GM19324 (cell line): ENCODE results near the gene FAM151B.
"Not testable (repeated sequence)": the region's sequence is repeated elsewhere in the genome, so short reads cannot be mapped to it uniquely, and the experiment has no call there.

ENCODE experiments used
- ATAC-seq: cut with Tn5 transposase; IDR thresholded peaks from one replicate; pipeline ENCODE4 v1.9.1; 2021; ENCODE audit warnings: mild to moderate bottlenecking, moderate library complexity; ENCODE audit not compliant: unreplicated experiment, low FRiP score

FAM151B gene

DNA sequence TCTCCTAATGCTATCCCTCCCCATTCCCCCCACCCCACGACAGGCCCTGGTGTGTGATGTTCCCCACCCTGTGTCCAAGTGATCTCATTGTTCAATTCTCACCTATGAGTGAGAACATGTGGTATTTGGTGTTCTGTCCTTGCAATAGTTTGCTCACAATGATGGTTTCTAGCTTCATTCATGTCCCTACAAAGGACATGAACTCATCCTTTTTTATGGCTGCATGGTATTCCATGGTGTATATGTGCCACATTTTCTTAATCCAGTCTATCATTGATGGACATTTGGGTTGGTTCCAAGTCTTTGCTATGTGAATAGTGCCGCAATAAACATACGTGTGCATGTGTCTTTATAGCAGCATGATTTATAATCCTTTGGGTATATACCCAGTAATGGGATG lies 92.4 kb downstream of the FAM151B start:
- not testable (repeated sequence) for ATAC-seq

DNA sequence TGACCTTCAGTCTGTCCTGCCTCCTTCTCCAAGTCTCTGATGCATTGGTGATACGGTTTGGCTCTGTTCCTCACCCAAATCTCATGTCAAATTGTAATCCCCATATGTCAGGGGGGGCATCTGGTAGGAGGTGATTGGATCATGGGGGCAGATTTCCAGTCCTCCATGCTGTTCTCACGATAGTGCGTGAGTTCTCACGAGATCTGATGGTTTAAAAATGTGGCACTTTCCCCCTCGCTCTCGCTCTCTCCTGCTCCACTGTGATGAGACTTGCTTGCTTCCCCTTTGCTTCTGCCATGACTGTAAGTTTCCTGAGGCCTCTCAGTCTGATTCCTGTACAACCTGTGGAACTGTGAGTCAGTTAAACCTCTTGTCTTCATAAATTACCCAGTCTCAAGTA lies 96.9 kb downstream of the FAM151B start:
- ATAC-seq: no peak

DNA sequence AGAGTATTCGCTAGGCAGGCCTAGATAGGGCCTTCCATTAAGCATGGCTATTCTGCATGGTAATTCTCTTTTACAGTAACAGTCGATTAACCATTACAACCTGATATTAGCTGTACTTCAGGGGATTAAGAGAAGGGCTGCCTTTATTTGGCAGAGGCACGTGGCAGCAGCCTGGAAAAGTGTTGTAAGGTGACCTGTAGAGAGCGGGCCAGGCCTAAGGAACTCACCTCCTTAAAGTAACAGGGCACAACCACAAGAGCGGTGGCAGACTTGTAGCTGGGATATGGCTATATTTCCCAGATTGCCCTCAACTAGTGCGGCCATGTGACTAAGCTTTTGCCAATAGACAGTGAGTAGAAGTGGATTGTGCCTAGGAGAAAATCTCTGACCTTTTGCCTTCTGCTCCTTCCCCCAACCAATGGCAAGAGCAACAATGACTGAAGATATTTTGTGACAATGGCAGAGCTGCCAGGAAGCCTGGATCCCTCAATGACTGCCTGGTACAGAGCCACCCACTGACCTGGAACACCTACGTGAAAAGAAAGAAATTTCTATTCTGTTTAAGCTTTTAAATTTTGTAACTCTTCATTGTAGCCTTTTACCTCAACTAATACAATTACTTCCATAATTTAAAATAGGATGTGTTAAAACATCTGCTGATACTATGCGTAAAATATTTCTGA lies 101.1 kb downstream of the FAM151B start:
- ATAC-seq: no peak

DNA sequence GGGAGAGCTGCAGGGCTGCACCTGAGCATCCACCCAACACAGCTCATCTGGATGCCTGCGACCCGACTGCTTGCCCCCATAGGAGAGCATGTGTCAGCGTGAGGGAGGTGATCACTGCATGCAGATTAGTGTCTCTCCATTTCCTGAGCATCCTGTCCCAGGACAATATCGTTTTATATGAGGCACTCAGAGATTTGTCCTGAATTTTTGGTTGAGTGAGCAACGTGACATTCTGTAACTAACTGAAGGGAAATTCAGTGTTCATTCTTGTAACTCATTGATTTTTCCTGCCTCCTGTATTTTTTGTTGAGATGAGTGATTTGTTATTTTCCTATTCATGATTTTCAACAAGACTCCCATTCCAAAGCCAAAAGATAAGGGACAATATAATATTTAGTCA lies 102.9 kb downstream of the FAM151B start:
- ATAC-seq: no peak

DNA sequence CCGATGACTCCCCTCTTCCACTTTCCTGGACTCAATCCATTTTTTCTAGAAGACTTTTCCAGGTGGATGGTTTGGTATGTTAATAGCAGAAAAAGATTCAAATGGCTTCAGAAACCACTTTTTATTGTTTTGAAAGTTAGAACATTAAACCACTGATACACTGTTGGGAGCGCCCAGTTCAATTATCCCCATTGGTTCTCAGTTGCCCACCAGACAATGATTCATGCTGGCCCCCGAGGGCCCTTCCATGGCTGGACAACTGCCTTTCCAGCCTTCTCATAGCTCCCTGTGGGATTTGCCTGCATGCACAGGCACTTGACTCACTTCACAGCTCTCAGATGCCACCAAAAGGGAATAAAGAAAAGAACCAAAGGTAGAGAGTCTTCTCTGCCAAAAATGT lies 103.5 kb downstream of the FAM151B start:
- no peak for ATAC-seq

DNA sequence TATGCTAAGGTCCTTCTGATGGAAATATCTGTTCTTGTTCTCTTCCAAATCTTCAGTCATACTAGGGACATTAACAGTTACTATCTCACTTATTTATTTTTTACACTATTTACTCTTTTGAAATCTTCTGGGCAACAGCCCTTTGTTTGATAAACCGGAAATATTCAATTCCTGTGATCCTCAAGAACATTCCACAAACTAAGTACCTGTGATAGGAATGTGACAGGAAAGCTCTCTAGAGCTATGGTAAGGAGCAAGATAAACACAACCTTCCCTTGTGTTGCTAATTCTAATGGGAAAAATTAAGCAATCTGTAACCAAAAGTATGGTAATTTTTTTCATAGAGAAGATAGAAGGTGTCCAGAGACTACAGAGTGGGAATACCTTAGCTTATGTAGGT lies 104.2 kb downstream of the FAM151B start:
- ATAC-seq: no peak
